HG03378 (cell line): Measurements from ENCODE around the gene MATK.

Experiments
- ATAC-seq: cut with Tn5 transposase; IDR thresholded peaks from one replicate; pipeline ENCODE4 v1.9.1; 2021; ENCODE audit warnings: mild to moderate bottlenecking, moderate library complexity; ENCODE audit not compliant: unreplicated experiment

The MATK gene

DNA sequence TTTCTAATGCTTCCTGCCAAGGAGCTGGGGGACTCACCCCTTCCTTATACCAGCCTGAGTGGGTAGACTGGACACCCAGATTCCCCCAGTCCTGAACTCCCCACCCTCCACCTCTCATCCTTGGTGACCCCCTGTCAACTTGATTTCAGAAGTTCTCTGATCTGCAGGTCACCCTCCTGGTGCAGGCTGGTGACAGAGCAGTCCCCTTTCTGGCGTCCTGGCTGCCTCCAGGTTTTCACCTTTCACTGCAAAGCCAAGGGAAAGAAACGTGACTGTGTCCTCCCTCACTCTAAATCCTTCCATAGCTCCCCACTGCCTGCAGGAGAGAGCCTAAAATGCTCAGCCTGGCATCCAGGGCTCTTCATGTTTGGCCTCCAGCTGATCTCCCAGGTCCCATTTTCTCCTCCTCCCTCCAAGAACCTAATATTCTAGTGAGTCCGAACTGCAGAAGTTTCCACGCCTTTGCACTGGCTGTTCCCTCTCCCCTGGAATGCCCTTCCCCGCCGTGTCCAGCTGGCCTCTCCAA is 4.1 kb upstream of the MATK start:
- ATAC-seq: no peak

DNA sequence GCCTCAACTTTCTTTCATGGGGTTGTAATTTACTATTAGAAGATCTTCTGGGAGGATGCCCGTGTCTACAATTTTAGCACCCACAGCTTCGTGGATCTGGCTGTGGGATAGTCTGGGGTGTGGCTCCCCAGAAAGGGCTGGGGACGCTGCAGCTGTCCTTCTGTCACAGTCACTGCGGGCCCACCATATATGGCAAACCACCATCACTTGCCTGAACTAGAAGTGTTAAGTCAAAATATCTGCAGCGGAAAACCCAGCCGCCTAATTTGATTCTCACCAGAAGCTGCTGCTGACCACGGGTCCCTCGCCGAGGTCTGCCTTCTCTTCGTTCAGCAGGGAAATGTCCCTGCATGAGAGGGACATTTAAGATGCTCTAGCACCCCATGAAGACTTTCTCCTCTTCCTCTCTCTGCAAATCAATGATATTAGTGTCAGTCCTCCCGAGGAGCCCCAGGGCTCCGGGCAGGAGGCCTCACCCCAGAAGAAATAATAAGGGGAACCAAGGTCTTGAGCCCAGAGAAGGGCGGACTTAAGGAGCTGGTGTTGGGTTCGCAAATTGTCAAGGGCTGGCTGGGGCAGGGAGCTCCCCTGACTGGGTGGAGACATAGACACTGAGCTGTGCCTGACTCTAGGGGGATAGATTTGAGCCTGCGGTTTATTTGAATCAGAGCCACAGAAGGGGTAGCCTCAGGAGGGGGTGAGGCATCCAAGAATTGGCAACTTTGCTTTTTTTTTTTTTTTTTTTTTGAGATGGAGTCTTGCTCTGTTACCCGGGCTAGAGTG is 3.0 kb upstream of the MATK start:
- no peak for ATAC-seq

DNA sequence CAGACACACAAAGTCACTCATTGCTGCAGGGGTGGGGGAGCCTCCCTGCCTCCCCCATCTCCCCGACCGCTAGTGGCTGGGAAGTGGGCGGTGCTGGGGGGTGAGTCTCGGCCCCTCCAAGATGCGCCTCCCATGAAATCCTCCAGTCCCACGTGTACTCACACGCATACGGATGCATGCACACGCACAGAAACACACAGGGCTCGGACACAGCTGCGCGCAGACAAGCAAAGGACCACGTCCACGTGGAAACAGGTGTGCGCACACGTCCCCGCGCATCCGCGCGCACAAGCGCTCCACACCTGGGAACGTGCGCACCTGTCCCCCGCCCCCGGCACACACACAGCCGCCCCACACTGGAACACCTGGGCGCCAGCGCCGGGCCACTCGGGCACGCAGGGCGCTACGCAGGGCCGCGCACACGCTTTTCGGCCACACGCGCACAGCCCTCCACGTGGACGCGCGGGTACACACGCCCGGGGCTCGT is 687 bp downstream of the MATK start:
- ATAC-seq: no peak

DNA sequence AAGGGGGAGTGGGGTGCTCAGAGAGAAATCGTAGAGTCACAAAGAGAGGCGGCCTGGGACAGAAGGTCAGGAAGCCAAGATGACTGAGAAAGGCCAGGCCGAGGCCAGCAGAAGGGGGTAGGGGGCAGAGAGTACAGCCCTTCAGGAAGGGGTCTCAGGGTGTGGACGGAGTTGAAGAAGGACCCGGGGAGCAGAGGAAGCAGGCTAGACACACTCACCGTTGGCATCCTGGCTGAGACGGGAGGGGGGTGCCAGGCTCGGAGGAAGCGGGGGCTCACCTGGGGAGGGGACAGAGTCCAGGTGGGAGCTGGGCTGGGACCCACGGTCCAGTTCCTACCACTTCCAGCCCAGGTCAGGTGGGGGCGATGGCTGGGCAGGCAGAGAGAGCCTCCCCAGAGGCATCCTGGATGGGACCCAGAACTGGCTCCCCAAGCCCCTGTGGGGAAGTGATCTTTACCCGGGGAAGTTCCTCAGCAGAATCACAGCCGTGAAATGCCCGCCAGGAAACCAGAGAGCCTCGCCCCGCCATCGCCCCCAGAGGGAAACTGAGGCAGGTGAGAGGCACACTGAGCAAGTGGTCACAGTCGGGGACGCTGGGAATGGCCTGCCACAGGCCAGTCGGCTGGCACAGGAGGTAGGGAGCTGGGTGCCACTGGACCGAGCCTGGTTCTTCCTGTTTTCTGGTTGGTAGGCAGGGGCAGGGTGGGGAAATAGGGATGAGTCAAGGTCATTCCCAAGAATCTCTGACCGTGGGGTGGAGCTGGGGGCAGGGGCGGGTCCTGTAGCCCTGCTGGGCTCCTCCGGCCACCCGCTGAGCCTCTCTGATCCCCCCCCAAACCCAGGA is 1.4 kb downstream of the MATK start:
- no peak for ATAC-seq

DNA sequence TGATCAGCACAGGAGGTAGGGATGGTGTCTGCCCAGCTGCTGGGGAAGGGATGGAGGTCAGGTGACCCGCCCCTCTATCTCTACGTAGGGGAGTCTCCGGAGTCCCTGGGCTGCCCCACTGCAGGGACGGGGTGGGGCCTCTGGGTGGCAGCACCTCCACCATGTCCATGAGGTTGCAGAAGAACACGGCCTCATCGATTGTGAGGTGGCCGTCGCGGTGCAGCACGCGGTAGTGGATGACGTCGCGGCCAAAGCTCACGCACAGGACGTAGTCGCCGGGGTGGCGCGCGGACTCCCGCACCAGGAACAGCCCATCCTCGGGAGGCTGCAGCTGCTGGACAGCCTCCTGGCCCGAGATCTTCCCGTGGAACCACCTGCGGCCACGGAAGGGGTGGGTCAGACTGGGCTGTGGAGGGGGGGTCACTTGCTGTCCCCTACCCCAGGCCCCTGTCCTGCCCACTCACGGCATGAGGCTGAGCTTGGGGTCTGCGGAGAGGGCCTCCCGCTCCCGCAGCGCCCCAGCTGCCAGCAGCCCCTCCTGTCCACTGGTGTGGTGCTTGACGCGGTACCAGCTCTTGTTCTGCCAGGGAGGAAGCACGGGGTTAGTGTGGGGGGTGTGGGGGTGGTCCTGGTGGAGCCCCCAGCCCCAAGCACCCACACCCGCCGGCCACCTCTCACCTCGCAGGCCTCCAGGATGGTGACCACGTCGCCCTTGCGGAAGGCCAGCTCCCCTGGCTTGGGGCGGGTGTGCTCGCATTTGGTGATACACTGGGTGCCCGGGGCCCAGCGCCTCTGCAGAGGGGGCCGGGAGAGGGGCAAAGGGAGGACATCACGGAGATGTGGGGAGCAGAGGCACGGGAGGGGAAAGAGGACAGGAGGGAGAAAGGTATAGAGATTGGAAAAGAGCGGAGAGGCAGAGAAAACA is 2.3 kb downstream of the MATK start:
- ATAC-seq: no peak

DNA sequence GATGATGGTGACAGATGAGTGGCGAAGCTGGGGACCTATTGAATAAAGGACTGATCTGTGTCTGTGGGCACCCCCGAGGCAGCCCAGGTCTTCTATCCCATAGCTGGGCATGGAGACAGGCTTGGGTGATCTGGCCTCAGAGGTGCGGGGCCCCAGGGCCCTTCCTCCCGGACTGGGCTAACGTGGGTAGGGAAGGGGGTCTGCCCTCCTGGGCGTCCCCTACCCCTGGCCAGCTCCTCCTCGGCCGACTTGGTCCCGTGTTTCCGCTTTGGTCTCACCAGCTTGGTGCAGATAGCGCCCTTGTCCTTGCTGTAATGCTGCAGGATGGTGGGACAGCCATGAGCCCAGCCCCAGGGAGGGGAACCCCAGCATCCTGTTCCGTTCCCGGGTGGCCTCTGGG is 3.3 kb downstream of the MATK start:
- ATAC-seq: no peak

DNA sequence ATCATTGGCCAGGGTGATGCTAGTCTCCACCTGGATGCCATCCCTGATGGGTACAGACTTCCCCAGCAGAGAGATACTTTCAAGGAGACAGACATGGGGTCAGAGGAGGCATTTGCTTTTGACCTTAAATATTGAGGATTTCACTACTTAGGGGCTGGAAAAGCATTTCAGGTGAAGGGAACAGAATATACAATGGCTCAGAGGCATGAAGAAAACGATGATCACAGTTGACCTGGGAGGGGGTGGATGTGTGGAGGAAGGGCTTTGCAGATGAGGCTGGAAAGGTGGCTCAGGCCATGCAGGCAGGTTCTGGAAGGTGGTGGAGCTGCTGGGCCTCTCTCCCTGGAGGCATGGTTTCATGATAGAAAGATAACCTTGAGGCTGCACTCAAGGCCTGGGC is 3.9 kb downstream of the MATK start:
- no peak for ATAC-seq

DNA sequence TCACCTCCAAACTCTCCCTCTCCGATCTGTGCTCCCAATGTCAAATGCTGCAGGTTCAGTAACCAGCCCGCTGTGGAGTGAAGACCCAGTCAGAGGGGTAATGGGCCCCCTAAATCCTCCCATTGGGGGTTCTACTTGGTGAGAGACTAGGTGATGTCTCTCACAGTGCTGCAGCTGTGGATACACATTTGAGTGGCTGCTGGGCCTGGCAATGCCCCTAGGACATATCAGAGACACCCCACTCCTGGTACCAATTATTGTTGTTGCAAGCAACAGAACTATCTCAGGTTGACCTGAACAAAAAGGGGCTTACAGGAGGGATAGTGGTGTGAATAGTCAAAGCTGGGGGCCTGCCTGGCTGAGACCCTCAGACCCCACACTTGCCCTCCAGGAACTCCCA is 4.6 kb downstream of the MATK start:
- ATAC-seq: no peak

DNA sequence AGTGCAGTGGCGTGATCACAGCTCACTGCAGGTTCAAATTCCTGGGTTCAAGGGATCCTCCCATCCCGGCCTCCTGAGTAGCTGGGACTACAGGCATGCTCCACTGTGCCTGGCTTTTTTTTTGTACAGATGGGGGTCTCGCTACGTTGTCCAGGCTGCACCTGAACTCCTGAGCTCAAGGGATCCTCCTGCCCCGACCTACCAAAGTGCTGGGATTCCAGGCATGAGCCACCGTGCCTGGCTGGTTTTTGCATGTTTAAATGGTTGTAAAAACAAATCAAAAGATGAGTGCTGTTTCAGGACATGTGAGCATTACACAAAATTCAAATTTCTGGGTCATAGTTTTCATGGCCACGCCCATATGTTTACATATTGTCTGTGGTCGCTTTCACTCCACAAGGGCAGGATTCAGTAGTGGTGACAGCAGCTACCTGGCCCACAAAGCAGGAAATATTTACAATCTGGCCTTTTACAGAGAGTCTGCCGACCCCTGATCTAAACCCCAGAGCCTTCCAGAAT is 5.3 kb downstream of the MATK start:
- ATAC-seq: no peak

DNA sequence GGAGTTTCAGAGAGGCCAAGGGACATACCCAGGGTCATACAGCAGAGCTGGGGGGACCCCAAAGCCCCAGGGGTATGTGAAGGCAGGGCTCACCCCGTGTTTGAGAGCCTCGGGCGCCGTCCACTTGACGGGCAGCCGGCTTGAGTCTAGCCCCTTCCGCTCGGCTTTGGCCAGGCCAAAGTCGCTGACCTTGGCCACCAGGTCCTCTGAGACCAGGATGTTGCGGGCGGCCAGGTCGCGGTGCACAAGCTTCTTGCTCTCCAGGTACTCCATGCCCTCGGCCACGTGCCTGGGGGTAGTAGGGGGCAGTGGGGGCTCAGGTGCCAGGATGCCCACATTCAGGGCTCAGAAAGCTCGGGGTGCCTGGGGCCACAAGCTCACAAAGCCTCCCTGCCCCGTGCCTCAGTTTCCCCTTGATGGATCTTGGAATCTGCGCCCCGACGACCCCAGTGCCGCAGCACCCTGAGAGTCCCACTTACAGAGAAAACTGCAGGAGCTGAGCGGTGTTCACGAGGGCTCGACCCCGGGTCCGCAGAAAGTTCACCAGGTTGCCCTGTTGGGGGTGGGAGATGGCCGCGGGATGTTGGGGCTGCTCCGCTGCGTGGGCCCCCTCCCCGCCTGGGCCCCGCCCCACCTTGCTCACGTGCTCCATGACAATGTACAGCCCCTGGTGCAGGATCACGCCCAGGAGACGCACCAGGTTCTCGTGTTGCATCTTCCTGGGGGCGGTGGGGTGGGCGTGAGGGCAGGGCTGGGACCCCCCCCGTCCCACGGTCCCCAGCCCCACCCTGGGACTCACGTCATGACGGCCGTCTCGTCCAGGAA is 7.1 kb downstream of the MATK start:
- no peak for ATAC-seq

DNA sequence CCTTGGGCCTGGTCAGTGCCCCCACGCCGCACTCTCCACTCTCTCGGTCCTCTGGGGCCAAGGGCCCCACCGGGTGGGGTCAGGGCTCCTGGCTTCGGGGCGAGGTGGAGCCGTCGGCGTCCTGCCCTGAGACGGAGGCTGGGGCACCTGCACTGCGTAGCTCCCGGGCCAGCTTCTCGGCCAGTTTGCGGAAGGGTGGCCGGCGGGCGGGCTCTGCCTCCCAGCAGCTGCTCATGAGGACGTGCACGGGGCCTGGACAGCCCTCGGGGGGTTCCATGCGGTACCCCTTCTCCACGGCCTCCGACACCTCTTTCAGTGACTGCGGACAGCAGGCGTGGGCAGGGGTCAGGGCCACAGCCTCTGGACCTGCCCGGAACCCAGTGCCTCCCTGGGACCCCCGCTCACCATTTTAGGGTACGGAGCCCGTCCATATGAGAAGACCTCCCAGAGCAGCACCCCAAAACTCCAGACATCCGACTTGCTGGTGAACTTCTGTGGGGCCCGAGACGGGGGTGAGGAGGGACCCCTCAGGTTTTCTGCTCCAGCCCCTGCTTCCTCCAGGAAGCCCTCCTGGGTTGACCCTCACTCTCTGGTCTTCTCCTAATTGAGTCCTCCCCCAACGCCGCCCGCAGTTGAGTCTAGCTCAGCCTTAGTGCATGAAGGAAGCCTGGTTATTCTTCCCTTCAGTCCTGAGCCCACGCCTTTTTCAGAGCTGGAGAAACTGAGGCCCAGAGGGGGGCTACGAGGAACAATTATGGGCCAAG is 7.9 kb downstream of the MATK start:
- ATAC-seq: no peak

DNA sequence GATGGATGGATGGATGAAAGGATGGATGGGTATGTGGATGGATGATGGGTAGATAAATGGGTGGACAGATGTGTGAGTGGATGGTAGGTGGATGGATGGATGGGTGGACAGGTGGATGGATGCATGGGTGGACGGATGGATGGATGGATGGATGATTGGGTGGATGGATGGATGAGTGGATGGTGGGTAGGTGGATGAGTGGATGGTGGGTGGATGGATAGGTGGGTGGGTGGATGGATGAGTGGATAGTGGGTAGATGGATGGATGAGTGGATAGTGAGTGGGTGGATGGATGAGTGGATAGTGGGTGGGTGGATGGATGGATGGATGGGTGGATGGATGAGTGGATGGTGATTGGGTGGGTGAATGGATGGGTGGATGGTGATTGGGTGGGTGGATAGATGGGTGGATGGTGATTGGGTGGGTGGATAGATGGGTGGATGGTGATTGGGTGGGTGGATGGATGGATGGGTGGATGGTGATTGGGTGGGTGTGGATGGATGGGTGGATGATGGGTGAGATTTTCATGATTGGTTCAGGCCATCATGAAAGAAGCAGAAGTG is 9.6 kb downstream of the MATK start:
- ATAC-seq: no peak

DNA sequence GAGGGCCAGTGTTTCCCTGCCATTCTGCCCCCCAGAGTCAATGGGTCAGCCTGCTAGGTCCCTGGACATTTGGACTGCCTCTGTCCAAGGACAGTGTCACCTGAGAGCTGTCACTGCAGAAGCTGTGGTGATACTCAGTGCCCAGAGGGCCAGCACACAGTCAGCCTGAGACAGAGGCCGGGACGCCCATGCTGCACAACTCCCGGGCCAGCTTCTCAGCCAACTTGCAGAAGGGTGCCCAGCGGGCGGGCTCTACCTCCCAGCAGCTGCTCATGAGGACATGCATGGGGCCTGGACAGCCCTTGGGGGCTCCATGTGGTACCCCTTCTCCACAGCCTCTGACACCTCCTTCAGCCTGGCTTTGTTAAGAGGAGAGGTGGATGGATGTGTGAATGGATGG is 10.3 kb downstream of the MATK start:
- ATAC-seq: no peak

DNA sequence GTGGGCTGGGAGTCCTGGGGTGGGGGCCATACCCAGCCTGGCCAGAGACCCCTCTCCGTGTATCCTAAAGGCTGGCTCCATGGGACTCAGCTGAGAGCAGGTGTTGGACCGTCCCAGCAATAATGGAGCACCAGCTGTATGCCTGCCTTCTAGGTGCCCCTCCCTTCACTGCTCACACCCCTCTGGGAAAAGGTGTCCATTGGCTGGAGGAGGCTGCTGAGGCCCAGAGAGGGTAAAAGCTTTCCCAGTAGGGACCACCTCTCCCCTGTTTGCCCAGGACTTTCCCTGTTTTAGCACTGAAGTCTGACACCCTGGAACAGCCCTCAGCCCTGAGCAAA is 10.8 kb downstream of the MATK start:
- ATAC-seq: no peak

DNA sequence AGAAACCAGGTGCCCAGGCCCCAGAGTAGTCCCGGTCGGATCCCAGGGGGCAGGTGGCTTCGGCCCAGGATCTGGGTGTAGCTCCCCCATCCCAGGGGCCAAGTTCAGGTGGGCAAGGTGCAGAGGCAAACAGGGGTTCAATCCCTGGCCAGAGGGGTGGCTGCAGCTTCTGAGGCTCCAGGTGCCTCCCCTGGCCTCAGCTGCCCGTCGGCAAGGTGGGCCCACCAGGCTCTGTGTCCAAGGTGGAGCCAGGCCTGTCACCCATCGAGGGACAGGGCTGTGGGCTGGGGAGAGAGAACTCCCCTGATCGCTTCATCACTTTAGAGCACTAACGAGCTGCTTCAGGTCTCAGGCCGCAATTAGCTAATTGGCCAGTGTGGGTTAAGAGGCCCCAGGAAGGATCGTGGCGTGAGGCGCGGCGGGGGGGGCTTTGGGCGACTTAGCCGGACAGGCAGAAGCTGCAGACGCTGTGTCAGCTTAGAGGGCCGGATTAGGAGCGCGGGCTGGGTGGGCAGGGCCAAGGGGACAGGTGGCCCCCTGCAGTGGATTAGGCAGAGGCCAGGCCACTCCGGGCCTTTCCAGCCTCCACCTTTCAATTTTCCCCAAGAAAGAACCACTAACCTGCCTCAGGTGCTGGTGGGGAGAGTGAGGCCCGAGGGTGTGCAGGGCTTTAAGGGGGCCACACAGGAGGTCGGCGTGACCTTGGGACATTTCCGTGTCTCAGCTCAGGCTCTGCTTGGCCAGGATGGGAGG is 11.4 kb downstream of the MATK start:
- ATAC-seq: no peak

DNA sequence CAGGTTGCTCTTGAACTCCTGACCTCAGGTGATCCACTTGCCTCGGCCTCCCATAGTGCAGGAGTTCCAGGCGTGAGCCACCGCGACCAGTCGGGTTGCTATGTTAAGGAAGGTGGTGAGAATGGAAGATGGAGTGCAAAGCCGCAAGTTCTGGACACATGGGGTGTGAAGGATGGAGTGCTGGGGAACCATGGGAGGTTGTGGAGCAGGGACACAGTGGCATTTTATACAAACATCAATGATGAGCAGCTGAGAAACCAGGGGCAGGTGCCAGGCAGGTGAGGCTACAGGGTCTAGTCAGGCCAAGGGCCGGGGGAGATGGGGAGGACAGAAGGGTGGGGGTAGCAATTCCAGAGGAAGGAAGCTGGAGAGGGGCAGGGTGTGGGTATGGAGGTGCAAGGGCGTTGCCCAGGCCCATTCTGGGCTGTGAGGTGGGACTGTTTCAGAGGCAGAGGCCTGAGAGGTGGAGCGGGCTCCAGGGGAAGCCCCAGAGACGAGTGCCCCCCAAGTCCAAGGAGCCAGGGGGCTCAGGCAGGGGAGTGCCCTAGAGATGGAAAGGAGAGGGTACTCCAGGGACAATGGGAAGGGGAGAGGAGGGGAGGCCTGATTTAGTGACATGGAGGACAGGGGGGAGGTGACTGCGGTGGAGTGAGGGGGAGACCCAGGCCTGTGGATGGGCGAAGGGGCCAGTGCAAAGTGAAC is 12.2 kb downstream of the MATK start:
- no peak for ATAC-seq

DNA sequence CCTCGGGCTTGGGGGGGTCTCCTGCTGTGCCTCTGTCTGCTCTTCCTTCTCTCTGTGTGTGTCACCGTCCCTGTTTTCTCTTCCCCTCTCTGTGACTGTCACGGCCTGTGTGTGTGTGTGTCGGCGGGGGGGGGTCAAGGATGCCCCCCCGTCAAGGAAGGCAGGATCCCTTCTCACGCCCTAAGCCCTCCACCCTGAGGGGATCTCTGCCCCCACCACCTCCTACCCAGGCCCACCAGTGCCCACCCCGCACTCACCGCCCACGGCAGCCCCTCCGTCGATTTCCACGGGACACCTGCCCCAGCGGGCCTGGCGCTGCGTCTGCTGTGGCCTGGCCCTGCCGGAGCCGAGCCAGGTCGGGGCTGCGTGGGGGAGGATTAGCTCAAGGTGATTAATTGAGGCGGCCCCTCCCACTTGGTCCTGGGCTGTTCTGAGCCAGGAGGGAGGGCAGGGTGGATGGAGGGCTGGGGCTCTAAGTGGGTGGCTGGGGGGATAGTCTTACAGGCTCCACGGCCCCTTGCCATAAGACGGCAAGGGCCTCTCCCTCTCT is 14.2 kb downstream of the MATK start, which contains the start of gene RAX2:
RAX2 (minus strand) TSS at position 323 of the 550 bp plus-strand sequence. CDS start 486 bp downstream, outside the sequence.
- ATAC-seq: no peak
